OCI-LY3 (cell line): ENCODE data around the gene SPNS3.

ENCODE experiments used
- H2AFZ ChIP-seq: fragments of 200-600, 300-600 bp; shearing (Covaris generic); 2 replicates; pipeline ENCODE4 v1.6.0; 2014; ENCODE audit warnings: antibody characterized with exemption, low read depth, low read length
- H3K27ac ChIP-seq: fragments of 200-600, 300-600 bp; sonication (generic); 2 replicates; pipeline ENCODE4 v1.5.1; 2014; ENCODE audit warnings: mild to moderate bottlenecking, low read length, moderate library complexity, mixed read lengths
- H3K27me3 ChIP-seq: fragments of 200-600, 300-600 bp; sonication (generic); 2 replicates; pipeline ENCODE4 v1.6.1; 2014; ENCODE audit warnings: low read depth, low read length, mixed read lengths
- H3K36me3 ChIP-seq: fragments of 200-600, 300-600 bp; sonication (generic); replicated peaks from 2 replicates; pipeline ENCODE3; 2014; ENCODE audit warnings: low read depth, low read length, mixed read lengths
- H3K4me1 ChIP-seq: fragments of 300-600, 200-600 bp; sonication (generic); 2 replicates; pipeline ENCODE4 v1.6.1; 2014; ENCODE audit warnings: low read length, mixed read lengths
- H3K4me2 ChIP-seq: fragments of 200-600, 300-600 bp; sonication (generic); 2 replicates; pipeline ENCODE4 v1.6.1; 2014; ENCODE audit warnings: low read length, mixed read lengths
- H3K4me3 ChIP-seq: fragments of 300-600, 200-600 bp; sonication (generic); 2 replicates; pipeline ENCODE4 v1.5.1; 2014; ENCODE audit warnings: antibody characterized with exemption, mild to moderate bottlenecking, low read length, moderate library complexity
- H3K79me2 ChIP-seq: fragments of 300-600, 200-600 bp; shearing (Covaris generic); 2 replicates; pipeline ENCODE4 v1.6.1; 2014; ENCODE audit warnings: mild to moderate bottlenecking, low read length, mixed read lengths
- H3K9ac ChIP-seq: fragments of 300-600, 200-600 bp; shearing (Covaris generic); 2 replicates; pipeline ENCODE4 v1.6.0; 2014; ENCODE audit warnings: mild to moderate bottlenecking, low read length, moderate library complexity
- H3K9me3 ChIP-seq: fragments of 200-600, 300-600 bp; shearing (Covaris generic); 2 replicates; pipeline ENCODE4 v1.6.1; 2014; ENCODE audit warnings: low read length, mixed read lengths; ENCODE audit not compliant: insufficient read depth
- H4K20me1 ChIP-seq: fragments of 200-600, 300-600 bp; sonication (generic); 2 replicates; pipeline ENCODE4 v1.6.1; 2016; ENCODE audit warnings: low read length, mixed read lengths; ENCODE audit not compliant: insufficient read depth
- CTCF ChIP-seq: fragments of 200-600, 300-600 bp; sonication (generic); IDR thresholded peaks from 2 replicates; pipeline ENCODE4 v1.5.1; 2014; ENCODE audit warnings: antibody characterized with exemption, low read length, low read depth
- EZH2phosphoT487 ChIP-seq: fragments of 200-600 bp; shearing (Covaris generic); IDR thresholded peaks from 2 replicates; pipeline ENCODE4 v1.6.1; 2018; ENCODE audit warnings: antibody characterized with exemption, mixed run types, low read depth

Gene SPNS3

GRCh38 chr17:4469552-4469951, 35.8 kb downstream of the SPNS3 start:
- Histone ChIP-seq H3K36me3 (no peaks in the 10 kb centered on the region), H3K4me3 (no peak overlapping the region), H2AFZ (no peak overlapping the region), H3K4me2 (no peak overlapping the region), H3K9ac (no peak overlapping the region), H3K79me2 (no peaks in the 10 kb centered on the region), H3K9me3 (no peaks in the 10 kb centered on the region), H3K27me3 (no peaks in the 10 kb centered on the region), H3K27ac (no peak overlapping the region), H4K20me1 (no peaks in the 10 kb centered on the region), H3K4me1 (no peaks in the 10 kb centered on the region)
- TF ChIP-seq CTCF = no peak
- no peak for TF ChIP-seq EZH2phosphoT487

GRCh38 chr17:4472286-4472685, 38.5 kb downstream of the SPNS3 start:
- Histone ChIP-seq H3K4me3 (no peak overlapping the region), H3K27me3 (no peaks in the 10 kb centered on the region), H3K9me3 (no peaks in the 10 kb centered on the region), H3K36me3 (no peaks in the 10 kb centered on the region), H4K20me1 (no peaks in the 10 kb centered on the region), H2AFZ (no peak overlapping the region), H3K79me2 (no peaks in the 10 kb centered on the region), H3K9ac (no peak overlapping the region), H3K27ac (no peak overlapping the region), H3K4me1 (peaks cover 5% of the 10 kb centered on the region), H3K4me2 (no peak overlapping the region)
- no peak for TF ChIP-seq CTCF
- no peak for TF ChIP-seq EZH2phosphoT487

GRCh38 chr17:4474093-4474492, 40.4 kb downstream of the SPNS3 start:
- Histone ChIP-seq H3K36me3 (no peaks in the 10 kb centered on the region), H2AFZ (no peak overlapping the region), H3K79me2 (no peaks in the 10 kb centered on the region), H3K4me3 (no peak overlapping the region), H3K4me2 (no peak overlapping the region), H3K4me1 (peaks cover 9% of the 10 kb centered on the region), H4K20me1 (no peaks in the 10 kb centered on the region), H3K27ac (no peak overlapping the region), H3K27me3 (no peaks in the 10 kb centered on the region), H3K9me3 (no peaks in the 10 kb centered on the region), H3K9ac (no peak overlapping the region)
- TF ChIP-seq EZH2phosphoT487 = no peak
- TF ChIP-seq CTCF = no peak

- H3K4me1 ChIP-seq = peaks cover 9% of the 10 kb centered on the region
- no peaks in the 10 kb centered on the region for H3K27me3 ChIP-seq
- H3K9ac ChIP-seq = no peak overlapping the region
- H4K20me1 ChIP-seq = no peaks in the 10 kb centered on the region
- TF ChIP-seq CTCF (no peak), EZH2phosphoT487 (no peak)
- H3K4me3 ChIP-seq = no peak overlapping the region
- no peaks in the 10 kb centered on the region for H3K79me2 ChIP-seq
- H3K4me2 ChIP-seq = no peak overlapping the region
- no peaks in the 10 kb centered on the region for H3K9me3 ChIP-seq
- H2AFZ ChIP-seq = no peak overlapping the region
- no peaks in the 10 kb centered on the region for H3K36me3 ChIP-seq
- H3K27ac ChIP-seq = no peak overlapping the region
Observed at GRCh38 chr17:4475001-4475400, 41.3 kb downstream of the SPNS3 start.
